HG02938 (cell line): Measurements from ENCODE around the gene PTPRQ.

Source experiments
- ATAC-seq: cut with Tn5 transposase; IDR thresholded peaks from one replicate; pipeline ENCODE4 v1.9.1; 2021; ENCODE audit warnings: mild to moderate bottlenecking, moderate library complexity; ENCODE audit not compliant: unreplicated experiment

PTPRQ gene

DNA sequence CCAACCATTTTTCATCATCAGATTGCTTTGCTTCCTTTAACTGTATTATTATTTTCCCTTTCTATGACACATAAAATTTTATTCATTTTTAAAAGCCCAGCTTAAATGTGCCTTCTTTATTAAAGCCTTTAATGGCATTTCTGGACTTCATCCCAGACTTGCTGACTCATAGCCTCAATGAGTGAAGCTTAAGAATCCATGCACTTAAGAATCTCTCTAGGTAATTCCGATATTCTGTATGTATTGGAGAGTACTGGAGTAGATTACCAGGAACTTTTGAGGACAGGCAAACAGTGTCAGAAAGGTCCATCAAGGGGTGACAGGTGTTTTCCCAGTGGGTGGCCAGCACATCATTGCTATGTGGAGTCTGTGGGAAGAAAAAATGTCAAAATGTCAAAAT lies 107.9 kb downstream of the PTPRQ start:
- no peak for ATAC-seq

DNA sequence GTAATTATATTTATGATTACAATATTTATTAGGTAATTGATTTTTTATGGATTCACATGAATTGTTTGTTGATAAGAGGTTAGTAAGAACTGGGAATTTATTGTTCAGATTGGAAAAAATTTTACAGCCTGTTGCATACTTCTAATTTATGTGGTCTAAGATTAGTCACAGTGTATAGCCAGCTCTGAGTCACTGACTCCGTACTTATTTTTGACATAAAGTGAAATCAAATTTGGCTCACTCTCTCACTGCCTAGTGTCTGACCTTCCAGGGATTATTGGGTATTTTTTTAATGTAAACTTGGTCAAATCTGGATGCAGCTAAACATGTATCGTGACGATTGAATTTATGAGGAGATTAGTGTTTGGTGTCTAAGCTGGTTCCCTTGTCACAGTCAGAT lies 109.3 kb downstream of the PTPRQ start:
- no peak for ATAC-seq

GRCh38 chr12:80556566-80556965 lies 112.5 kb downstream of the PTPRQ start:
- ATAC-seq: no peak

DNA sequence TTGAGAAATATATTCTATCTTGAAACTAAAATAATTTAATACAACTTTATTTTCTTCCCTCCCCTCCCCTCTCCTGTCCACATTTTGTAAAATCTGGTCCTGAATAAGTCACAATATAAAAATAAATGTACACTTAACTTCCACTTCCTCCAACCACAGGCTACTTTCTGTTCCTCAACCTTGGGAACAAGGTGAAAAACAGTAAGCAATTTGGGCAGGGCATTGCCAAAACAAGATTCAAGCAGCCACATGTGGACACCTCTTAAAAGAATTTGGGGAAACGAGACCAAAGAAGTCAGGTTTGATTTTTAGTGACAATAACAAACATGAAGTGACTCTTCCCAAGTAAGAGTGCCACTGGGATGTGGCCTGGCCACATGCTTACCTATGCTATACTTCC lies 115.7 kb downstream of the PTPRQ start:
- ATAC-seq: no peak

DNA sequence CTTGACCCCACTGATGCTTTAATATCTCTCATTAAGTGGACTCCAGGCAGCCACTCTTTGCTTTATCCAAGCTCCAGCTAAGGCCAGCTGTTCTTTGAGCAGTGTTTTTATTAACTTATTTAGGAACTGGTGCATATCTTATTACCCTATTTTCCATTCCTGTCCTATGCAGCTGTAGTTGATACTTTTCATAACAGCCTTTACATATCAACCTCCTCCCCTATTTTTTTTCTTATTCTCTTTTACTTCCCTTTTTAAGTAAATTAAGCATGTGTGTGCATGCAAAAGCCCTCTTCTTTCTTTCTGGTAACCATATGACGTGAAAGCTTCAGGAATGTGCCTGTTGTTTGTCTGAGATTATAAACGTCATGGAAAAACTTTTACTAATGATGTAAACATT lies 121.2 kb downstream of the PTPRQ start:
- no peak for ATAC-seq

- ATAC-seq: no peak
Observed at GRCh38 chr12:80567401-80567800, 123.4 kb downstream of the PTPRQ start.

GRCh38 chr12:80576641-80577418 lies 132.8 kb downstream of the PTPRQ start:
- no peak for ATAC-seq

DNA sequence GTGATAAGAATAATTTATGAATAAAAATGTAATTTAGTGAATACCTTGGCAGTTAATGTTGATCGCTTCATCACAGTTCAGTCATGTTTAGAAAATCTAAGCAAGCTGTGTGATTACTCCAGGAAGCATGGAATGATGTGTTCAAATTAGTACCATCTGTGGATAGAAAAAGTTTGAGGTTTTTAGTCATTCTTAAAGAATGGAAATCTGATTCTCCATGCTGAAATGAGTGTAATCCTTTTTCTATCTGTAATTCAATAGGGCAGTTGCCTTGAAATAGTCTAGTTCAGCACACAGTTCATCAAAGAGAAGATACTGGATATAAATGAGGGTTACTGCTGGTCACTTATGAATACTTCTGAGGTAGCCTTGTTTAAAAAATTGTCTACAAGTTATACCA lies 136.2 kb downstream of the PTPRQ start:
- no peak for ATAC-seq

DNA sequence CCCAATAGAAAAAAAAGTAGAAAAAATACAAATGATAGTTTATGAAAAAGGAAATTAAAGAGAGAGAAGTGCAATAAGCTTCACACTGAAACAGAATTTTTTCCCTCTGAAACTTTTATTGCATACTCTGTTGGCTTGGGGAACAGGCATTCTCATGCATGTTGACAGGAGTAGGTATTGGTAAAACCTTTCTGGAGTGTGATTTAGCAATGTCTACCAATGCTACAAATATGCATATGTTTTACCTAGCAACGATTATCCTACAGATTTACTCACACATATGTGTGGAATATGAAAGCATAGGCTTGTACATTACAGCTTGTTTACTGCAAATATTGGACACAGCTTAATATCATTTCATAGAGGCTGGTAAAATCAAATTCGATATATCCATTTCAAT lies 137.7 kb downstream of the PTPRQ start:
- no peak for ATAC-seq

DNA sequence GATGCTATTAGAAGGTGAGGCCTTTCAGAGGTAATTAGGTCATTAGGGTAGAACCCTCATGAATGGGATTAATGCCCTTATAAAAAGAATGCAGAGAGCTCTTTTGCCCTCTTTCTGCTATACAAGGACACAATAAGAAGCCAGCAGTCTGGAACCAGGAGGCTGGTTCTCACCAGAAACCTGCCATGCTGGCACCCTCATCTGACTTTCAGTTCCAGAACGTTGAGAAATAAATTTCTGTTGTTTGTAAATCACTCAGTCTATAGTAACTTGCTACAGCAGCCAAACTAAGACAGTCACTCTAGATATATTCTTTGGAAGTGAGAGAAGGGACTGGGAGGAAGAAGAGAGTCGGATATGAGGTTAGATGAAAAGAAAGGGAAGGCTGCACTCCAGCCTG lies 138.4 kb downstream of the PTPRQ start:
- no peak for ATAC-seq

DNA sequence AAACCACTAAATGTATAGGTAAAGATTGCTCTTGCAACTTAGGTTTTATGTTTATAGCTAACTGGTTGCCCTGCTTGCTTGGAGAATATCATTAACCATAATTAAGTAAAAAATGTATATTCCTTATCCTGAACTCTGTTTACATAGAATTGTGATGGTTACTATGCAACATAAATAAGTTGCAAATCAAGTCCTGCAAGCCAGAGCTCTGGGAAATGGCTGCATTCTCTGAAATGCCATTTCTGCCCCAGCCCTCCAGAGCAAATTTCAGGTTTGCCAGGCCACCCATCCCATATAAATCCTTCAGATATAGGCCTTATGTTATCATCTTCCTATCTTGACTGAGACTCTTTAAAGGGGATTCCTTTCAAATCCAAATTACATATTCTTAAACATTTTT lies 145.0 kb downstream of the PTPRQ start:
- ATAC-seq: no peak

GRCh38 chr12:80590085-80590484 lies 146.1 kb downstream of the PTPRQ start:
- no peak for ATAC-seq

- no peak for ATAC-seq
Observed at GRCh38 chr12:80593766-80594165, 149.7 kb downstream of the PTPRQ start.

DNA sequence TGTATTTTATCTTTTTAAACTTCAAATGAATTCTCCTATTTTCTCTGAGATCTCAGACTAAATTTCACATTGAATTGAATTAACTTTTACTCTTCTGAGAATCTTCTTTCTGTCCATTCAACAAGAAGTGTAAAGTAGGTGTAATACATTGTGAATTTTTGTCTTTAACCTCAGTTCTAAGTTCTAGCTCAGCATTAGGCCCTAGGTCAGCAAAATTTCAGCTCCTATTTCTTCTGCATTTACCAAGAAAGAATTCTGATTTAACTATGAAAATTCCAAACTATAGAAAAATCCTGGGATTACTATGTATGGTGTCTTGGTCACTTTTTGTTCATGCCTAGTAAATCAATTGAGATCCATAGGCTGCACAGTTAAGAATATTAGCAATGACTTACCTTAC lies 152.5 kb downstream of the PTPRQ start:
- no peak for ATAC-seq

- ATAC-seq: no peak
Observed at GRCh38 chr12:80598004-80598606, 154.1 kb downstream of the PTPRQ start.

GRCh38 chr12:80602455-80602854 lies 158.4 kb downstream of the PTPRQ start:
- no peak for ATAC-seq

DNA sequence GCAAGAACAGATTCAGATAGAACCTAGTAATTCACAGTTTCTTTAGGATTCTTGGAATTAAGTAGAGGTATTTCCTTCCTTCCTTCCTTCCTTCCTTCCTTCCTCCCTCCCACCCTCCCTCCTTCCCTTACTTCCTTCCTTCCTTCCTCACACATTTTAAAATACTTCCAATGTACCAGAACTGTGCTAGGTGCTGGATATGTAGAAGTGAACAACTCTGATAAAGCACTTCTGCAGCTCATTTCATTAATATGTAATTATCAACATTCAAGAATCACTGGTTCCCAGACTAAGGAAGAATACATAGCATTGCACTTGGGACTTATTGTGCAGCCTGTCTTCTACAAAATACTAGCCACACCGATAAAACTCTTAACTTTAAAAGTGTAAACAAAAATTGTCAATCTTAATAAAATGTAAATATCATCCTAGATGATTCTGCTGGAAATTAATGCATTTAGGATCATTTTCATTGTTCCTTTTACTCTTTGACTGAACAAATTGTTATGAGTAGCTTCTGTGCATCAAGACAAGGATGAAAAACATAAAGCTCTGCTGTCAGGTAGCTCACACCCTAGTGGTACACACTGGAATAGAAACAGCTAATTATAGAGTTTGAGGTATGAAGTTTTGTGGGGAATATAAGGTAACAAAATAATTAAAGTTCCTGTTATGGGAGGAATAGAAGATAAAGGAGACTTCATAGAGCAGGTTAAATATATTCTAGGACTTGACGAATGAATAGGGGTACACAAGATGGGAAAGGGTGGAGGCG lies 163.5 kb downstream of the PTPRQ start:
- no peak for ATAC-seq

GRCh38 chr12:80617733-80618132 lies 173.7 kb downstream of the PTPRQ start:
- ATAC-seq: no peak

DNA sequence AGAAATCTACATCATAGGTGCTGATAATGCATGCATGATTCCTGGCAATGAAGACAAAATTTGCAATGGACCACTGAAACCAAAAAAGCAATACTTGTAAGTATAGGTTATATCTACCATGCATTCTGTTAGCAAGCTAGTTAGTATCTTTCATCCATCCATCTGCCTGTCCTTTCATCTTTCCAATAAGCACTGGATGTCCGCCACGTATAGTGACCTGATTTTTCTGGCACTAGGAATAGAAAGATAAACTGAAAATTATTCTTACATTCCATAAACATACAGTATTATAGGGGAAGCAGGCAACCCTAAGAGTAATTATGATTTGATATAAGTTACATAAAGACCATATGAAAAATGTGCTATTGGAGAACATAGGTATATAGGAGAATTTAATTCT lies 176.2 kb downstream of the PTPRQ start:
- ATAC-seq: no peak

- no peak for ATAC-seq
Observed at GRCh38 chr12:80622271-80622670, 178.2 kb downstream of the PTPRQ start.

DNA sequence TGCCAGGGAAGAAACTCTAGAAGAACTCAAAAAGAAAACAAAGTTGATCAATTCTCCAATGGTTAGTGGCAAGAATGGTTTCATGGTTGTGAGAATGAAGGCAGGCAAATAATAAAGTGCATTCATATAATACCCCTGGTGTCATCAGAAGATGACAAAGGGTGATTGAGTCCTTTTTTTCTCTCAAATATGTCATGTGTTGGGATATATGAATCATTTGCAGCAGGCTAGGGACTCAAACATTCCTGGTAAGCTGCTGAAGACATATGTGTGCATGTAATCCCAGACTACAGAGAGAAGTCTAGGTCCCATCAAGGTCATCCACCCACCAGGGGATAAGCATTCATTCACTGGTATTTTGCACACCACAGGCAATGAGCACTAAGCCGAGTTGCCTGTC lies 181.0 kb downstream of the PTPRQ start:
- no peak for ATAC-seq

GRCh38 chr12:80625901-80626300 lies 181.9 kb downstream of the PTPRQ start:
- no peak for ATAC-seq
